Loucy (cell line): ENCODE data around the gene KRTAP5-8.

Experiments used
- CTCF ChIP-seq: fragments of 200-600 bp; sonication (generic); conservative IDR thresholded peaks from 2 replicates; pipeline ENCODE4 v1.5.1; 2014; ENCODE audit warnings: mild to moderate bottlenecking, antibody characterized with exemption, low read length
- EZH2phosphoT487 ChIP-seq: fragments of 200-600 bp; IDR thresholded peaks from 2 replicates; pipeline ENCODE4 v1.6.1; 2018; ENCODE audit warnings: antibody characterized with exemption, mild to moderate bottlenecking, moderate library complexity, borderline replicate concordance

DNA sequence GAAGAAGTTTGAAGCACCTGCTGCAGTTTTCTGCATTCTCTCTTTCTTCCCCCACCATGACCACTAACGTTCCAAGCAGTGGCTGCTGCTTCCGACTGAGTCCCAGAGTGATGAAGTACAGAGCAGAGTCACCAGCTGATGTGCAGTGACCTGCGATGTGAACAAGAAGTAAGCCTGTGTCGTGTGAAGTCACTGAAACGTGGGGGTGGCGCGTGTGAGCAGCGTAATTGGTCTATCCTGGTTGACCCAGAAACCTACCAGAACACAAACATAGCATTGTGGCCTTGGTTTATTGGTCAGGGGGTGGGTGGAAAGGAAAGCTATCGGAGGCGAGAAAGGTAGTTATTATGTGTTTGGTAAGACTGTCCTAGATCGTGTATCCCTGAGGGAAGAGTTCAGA lies 7.2 kb upstream of the KRTAP5-8 start:
- TF ChIP-seq CTCF (no peak), EZH2phosphoT487 (no peak)
